H9 (cell line): ENCODE data around the gene COLEC12. TPM values are rescaled to one million over a fixed set of nuclear protein-coding genes. Genes with fewer than 3 reads are reported as not detected.

Experiments
- DNase-seq: peaks from one replicate; pipeline ENCODE4 v3.0.0-alpha.2; 2017
- H2AFZ ChIP-seq: one replicate; pipeline ENCODE4 v1.6.1; 2013; ENCODE audit warnings: mild to moderate bottlenecking, low read length, control low read depth, moderate library complexity
- H2AK5ac ChIP-seq: 2 replicates; pipeline ENCODE4 v1.6.1; 2013; ENCODE audit warnings: low read length, control low read depth, mixed read lengths; ENCODE audit not compliant: insufficient read length
- H2BK120ac ChIP-seq: one replicate; pipeline ENCODE4 v1.6.1; 2013; ENCODE audit warnings: low read depth, mild to moderate bottlenecking, low read length, control low read depth, inconsistent platforms; ENCODE audit not compliant: poor library complexity, severe bottlenecking
- H2BK12ac ChIP-seq: 2 replicates; pipeline ENCODE4 v1.6.1; 2013; ENCODE audit warnings: low read length, control low read depth, mixed read lengths, low read depth; ENCODE audit not compliant: insufficient read length
- H2BK15ac ChIP-seq: 2 replicates; pipeline ENCODE4 v1.6.1; 2013; ENCODE audit warnings: low read depth, low read length, control low read depth
- H2BK20ac ChIP-seq: one replicate; pipeline ENCODE4 v1.6.1; 2013; ENCODE audit warnings: low read depth, mild to moderate bottlenecking, low read length, control low read depth, inconsistent platforms; ENCODE audit not compliant: poor library complexity, severe bottlenecking
- H2BK5ac ChIP-seq: 2 replicates; pipeline ENCODE4 v1.6.1; 2013; ENCODE audit warnings: low read length, control low read depth, mixed read lengths; ENCODE audit not compliant: insufficient read length
- H3K14ac ChIP-seq: 2 replicates; pipeline ENCODE4 v1.6.1; 2013; ENCODE audit warnings: low read length, control low read depth; ENCODE audit not compliant: insufficient read depth
- H3K18ac ChIP-seq: 2 replicates; pipeline ENCODE4 v1.6.1; 2013; ENCODE audit warnings: low read depth, mild to moderate bottlenecking, mixed read lengths, low read length, control low read depth; ENCODE audit not compliant: insufficient read length
- H3K23ac ChIP-seq: 2 replicates; pipeline ENCODE4 v1.6.1; 2013; ENCODE audit warnings: low read length, control low read depth, mixed read lengths, low read depth; ENCODE audit not compliant: insufficient read length
- H3K23me2 ChIP-seq: 2 replicates; pipeline ENCODE4 v1.6.1; 2013; ENCODE audit warnings: low read depth, mild to moderate bottlenecking, mixed read lengths, low read length, control low read depth; ENCODE audit not compliant: insufficient read length, poor library complexity, severe bottlenecking
- H3K27ac ChIP-seq: 2 replicates; pipeline ENCODE4 v1.5.1; 2013; ENCODE audit warnings: low read length, control low read depth, mixed read lengths, low read depth; ENCODE audit not compliant: insufficient read length
- H3K27me3 ChIP-seq: 2 replicates; pipeline ENCODE4 v1.6.1; 2013; ENCODE audit warnings: low read length, control low read depth, inconsistent platforms; ENCODE audit not compliant: insufficient read depth
- H3K4ac ChIP-seq: 2 replicates; pipeline ENCODE4 v1.6.1; 2013; ENCODE audit warnings: low read depth, mild to moderate bottlenecking, control low read depth, inconsistent platforms, low read length, moderate library complexity
- H3K4me1 ChIP-seq: 2 replicates; pipeline ENCODE4 v1.6.1; 2013; ENCODE audit warnings: low read length, control low read depth, inconsistent platforms; ENCODE audit not compliant: insufficient read depth
- H3K4me2 ChIP-seq: 2 replicates; pipeline ENCODE4 v1.6.1; 2013; ENCODE audit warnings: low read length, control low read depth, mixed read lengths; ENCODE audit not compliant: insufficient read length, insufficient read depth
- H3K56ac ChIP-seq: 2 replicates; pipeline ENCODE4 v1.6.1; 2013; ENCODE audit warnings: low read depth, mild to moderate bottlenecking, mixed read lengths, low read length, control low read depth; ENCODE audit not compliant: insufficient read length
- H3K79me1 ChIP-seq: 2 replicates; pipeline ENCODE4 v1.6.1; 2013; ENCODE audit warnings: low read depth, mild to moderate bottlenecking, moderate library complexity, low read length, control low read depth, inconsistent platforms; ENCODE audit not compliant: insufficient read depth, poor library complexity, severe bottlenecking
- H3K79me2 ChIP-seq: 2 replicates; pipeline ENCODE4 v1.6.1; 2013; ENCODE audit warnings: low read length, control low read depth, inconsistent platforms; ENCODE audit not compliant: insufficient read depth
- H3K9ac ChIP-seq: 2 replicates; pipeline ENCODE4 v1.6.1; 2013; ENCODE audit warnings: low read length, control low read depth, mixed read lengths; ENCODE audit not compliant: insufficient read length; ENCODE audit errors: extremely low read depth
- H3K9me3 ChIP-seq: one replicate; pipeline ENCODE4 v1.6.1; 2013; ENCODE audit warnings: low read depth, low read length, inconsistent platforms; ENCODE audit not compliant: control insufficient read depth
- H3T11ph ChIP-seq: one replicate; pipeline ENCODE4 v1.6.1; 2013; ENCODE audit warnings: mild to moderate bottlenecking, low read length, control low read depth, inconsistent platforms
- H4K20me1 ChIP-seq: one replicate; pipeline ENCODE4 v1.6.1; 2013; ENCODE audit not compliant: control insufficient read depth, insufficient read length, insufficient read depth
- H4K5ac ChIP-seq: 2 replicates; pipeline ENCODE4 v1.6.1; 2013; ENCODE audit warnings: low read depth, mild to moderate bottlenecking, mixed read lengths, low read length, control low read depth; ENCODE audit not compliant: insufficient read length
- H4K8ac ChIP-seq: replicated peaks from 2 replicates; pipeline ENCODE4 v1.6.1; 2013; ENCODE audit warnings: low read length, control low read depth, mixed read lengths, low read depth; ENCODE audit not compliant: insufficient read length
- H4K91ac ChIP-seq: 2 replicates; pipeline ENCODE4 v1.6.1; 2013; ENCODE audit warnings: low read depth, mild to moderate bottlenecking, moderate library complexity, mixed read lengths, low read length, control low read depth; ENCODE audit not compliant: insufficient read length
- H3K27ac Mint-ChIP-seq, 3 experiments: 2 replicates in 2 of 3; 3 replicates in 1 of 3; pipeline ENCODE4 v1.8.0; 2020 to 2021; ENCODE audit warnings: mixed read lengths in 3 of 3, mild to moderate bottlenecking in 1 of 3, moderate library complexity in 1 of 3
- H3K27me3 Mint-ChIP-seq: 2 replicates; pipeline ENCODE4 v1.8.0; 2021; ENCODE audit warnings: low read depth, mild to moderate bottlenecking, moderate library complexity, mixed read lengths
- H3K36me3 Mint-ChIP-seq, 3 experiments: 2 replicates in 2 of 3; 3 replicates in 1 of 3; pipeline ENCODE4 v1.8.0; 2020 to 2021; ENCODE audit warnings: low read depth in 3 of 3, mixed read lengths in 3 of 3; ENCODE audit not compliant: insufficient read depth in 1 of 3
- H3K4me1 Mint-ChIP-seq, 2 experiments: 2 replicates each; pipeline ENCODE4 v1.8.0; 2020; ENCODE audit warnings: mixed read lengths in 2 of 2
- H3K4me3 Mint-ChIP-seq, 2 experiments: 2 replicates in 1 of 2; 3 replicates in 1 of 2; pipeline ENCODE4 v1.8.0; 2020 to 2021; ENCODE audit warnings: mild to moderate bottlenecking in 2 of 2, mixed read lengths in 2 of 2, moderate library complexity in 1 of 2
- H3K9me3 Mint-ChIP-seq, 2 experiments: 2 replicates in 1 of 2; 3 replicates in 1 of 2; pipeline ENCODE4 v1.8.0; 2020; ENCODE audit warnings: mild to moderate bottlenecking in 2 of 2, mixed read lengths in 2 of 2, moderate library complexity in 1 of 2
- WGBS: extraction: QIAGEN DNeasy Blood & Tissue Kit; methylation state at CpG from one replicate; pipeline ENCODE4 v1.1.7; 2013; ENCODE audit warnings: missing lambda C conversion rate, low lambda C conversion rate, mixed read lengths; ENCODE audit not compliant: insufficient read length; ENCODE audit errors: extremely low coverage; 5-methylcytosine and 5-hydroxymethylcytosine counted together
- total RNA-seq: library from RNA; stranded (reverse); gene quantifications from 2 replicates; pipeline ENCODE4 v1.2.1, GENCODE V29; 2021
- TF ChIP-seq, protein P1 (sequence below): fragments of 200-600 bp; sonication (generic); conservative IDR thresholded peaks from 3 replicates; pipeline ENCODE4 v1.8.0; 2021; ENCODE audit warnings: antibody characterized with exemption, mild to moderate bottlenecking

COLEC12 gene
- total RNA-seq, 1 experiment from 2014 or later, result 0.70 TPM

DNA sequence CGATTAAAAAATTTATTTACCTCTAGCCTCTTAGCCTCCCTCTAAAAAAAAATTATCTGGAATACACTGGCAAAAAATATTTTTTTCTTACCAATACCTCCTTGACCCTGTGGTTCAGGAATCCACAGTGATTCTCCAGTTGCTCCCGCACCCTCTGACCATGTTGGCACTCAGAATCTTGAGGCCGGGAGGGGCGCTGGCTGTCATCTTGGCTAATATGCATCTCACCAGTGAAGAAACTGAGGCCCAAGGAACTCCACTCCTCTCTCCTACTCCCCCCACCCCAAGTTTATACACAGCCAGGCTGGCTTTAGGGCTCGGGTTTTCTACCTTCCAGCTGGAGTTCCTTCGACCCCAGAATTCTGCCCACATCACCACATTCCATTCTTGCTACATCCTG, 134.8 kb downstream of the COLEC12 start:
- H3K9me3 Mint-ChIP-seq, result no peaks in the 10 kb centered on the region
- no peak overlapping the region for H3K4ac ChIP-seq
- H3K4me1 Mint-ChIP-seq, result peaks cover 30 to 33% of the 10 kb centered on the region in 2 experiments
- H4K91ac ChIP-seq, result no peak overlapping the region
- H3K4me1 ChIP-seq, result peaks cover 9% of the 10 kb centered on the region
- H3T11ph ChIP-seq, result no peak overlapping the region
- no peak overlapping the region for H2BK15ac ChIP-seq
- H3K9ac ChIP-seq, result no peak overlapping the region
- H2BK120ac ChIP-seq, result no peak overlapping the region
- no peak overlapping the region for H3K4me2 ChIP-seq
- no peak overlapping the region for H3K18ac ChIP-seq
- no peak overlapping the region for H2AFZ ChIP-seq
- no peak overlapping the region for H3K4me3 Mint-ChIP-seq
- no peaks in the 10 kb centered on the region for H3K27me3 ChIP-seq
- no CpG with 5 or more reads among the region's 6 CpGs for WGBS
- no peaks in the 10 kb centered on the region for H3K9me3 ChIP-seq
- H3K36me3 Mint-ChIP-seq, result no peaks in the 10 kb centered on the region
- no peak overlapping the region for H2BK12ac ChIP-seq
- DNase-seq, result no peak
- no peak overlapping the region for H4K8ac ChIP-seq
- no peak overlapping the region for H3K56ac ChIP-seq
- no peak overlapping the region for H3K27ac ChIP-seq
- no peak overlapping the region for H3K23ac ChIP-seq
- H3K79me2 ChIP-seq, result no peaks in the 10 kb centered on the region
- TF ChIP-seq, protein P1, sequence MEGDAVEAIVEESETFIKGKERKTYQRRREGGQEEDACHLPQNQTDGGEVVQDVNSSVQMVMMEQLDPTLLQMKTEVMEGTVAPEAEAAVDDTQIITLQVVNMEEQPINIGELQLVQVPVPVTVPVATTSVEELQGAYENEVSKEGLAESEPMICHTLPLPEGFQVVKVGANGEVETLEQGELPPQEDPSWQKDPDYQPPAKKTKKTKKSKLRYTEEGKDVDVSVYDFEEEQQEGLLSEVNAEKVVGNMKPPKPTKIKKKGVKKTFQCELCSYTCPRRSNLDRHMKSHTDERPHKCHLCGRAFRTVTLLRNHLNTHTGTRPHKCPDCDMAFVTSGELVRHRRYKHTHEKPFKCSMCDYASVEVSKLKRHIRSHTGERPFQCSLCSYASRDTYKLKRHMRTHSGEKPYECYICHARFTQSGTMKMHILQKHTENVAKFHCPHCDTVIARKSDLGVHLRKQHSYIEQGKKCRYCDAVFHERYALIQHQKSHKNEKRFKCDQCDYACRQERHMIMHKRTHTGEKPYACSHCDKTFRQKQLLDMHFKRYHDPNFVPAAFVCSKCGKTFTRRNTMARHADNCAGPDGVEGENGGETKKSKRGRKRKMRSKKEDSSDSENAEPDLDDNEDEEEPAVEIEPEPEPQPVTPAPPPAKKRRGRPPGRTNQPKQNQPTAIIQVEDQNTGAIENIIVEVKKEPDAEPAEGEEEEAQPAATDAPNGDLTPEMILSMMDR, result no peak
- H3K79me1 ChIP-seq, result no peaks in the 10 kb centered on the region
- H3K27me3 Mint-ChIP-seq, result peaks cover 4% of the 10 kb centered on the region; the same call in 1 of the 2 replicates
- H3K27ac Mint-ChIP-seq, result peak overlapping the region in 1 of 3 experiments; percentile 36; a peak in 1 of 7 replicates
- H2BK20ac ChIP-seq, result no peak overlapping the region
- H3K14ac ChIP-seq, result no peak overlapping the region
- H2AK5ac ChIP-seq, result no peak overlapping the region
- no peaks in the 10 kb centered on the region for H4K20me1 ChIP-seq
- no peaks in the 10 kb centered on the region for H3K23me2 ChIP-seq
- H2BK5ac ChIP-seq, result no peak overlapping the region
- no peak overlapping the region for H4K5ac ChIP-seq
